Right kidney (tissue), 1 donor: Measurements from ENCODE around the gene MS4A15.

Experiments
- DNase-seq: peaks from one replicate; pipeline ENCODE4 v3.0.0-alpha.2; 2016

The MS4A15 gene

GRCh38 chr11:60777572-60777971 is 20.9 kb downstream of the MS4A15 start:
- DNase-seq: no peak

- DNase-seq: no peak
Observed at GRCh38 chr11:60780065-60780464, 23.4 kb downstream of the MS4A15 start.

- no peak for DNase-seq
Observed at GRCh38 chr11:60780774-60781173, 24.1 kb downstream of the MS4A15 start.

- DNase-seq: no peak
Observed at GRCh38 chr11:60781286-60781980, 24.8 kb downstream of the MS4A15 start.

GRCh38 chr11:60781981-60782316 is 25.3 kb downstream of the MS4A15 start:
- no peak for DNase-seq

GRCh38 chr11:60782393-60783140 is 25.9 kb downstream of the MS4A15 start:
- no peak for DNase-seq

- no peak for DNase-seq
Observed at GRCh38 chr11:60783141-60783484, 26.4 kb downstream of the MS4A15 start.

GRCh38 chr11:60783911-60784310 is 27.2 kb downstream of the MS4A15 start:
- no peak for DNase-seq

GRCh38 chr11:60785136-60785535 is 28.5 kb downstream of the MS4A15 start, which contains the start of gene MS4A10:
MS4A10 (plus strand) TSS chr11:60785333; CDS start chr11:60790336, 5,003 bp downstream.
- DNase-seq: no peak

GRCh38 chr11:60785806-60786361 is 29.2 kb downstream of the MS4A15 start:
- DNase-seq: no peak

- DNase-seq: no peak
Observed at GRCh38 chr11:60786811-60787567, 30.3 kb downstream of the MS4A15 start.

GRCh38 chr11:60788401-60789125 is 31.9 kb downstream of the MS4A15 start:
- DNase-seq: no peak

GRCh38 chr11:60790726-60791125 is 34.1 kb downstream of the MS4A15 start:
- no peak for DNase-seq

GRCh38 chr11:60791153-60791933 is 34.7 kb downstream of the MS4A15 start:
- no peak for DNase-seq

- DNase-seq: no peak
Observed at GRCh38 chr11:60792521-60792920, 35.9 kb downstream of the MS4A15 start.

- DNase-seq: no peak
Observed at GRCh38 chr11:60795291-60795690, 38.6 kb downstream of the MS4A15 start.

GRCh38 chr11:60797846-60798630 is 41.4 kb downstream of the MS4A15 start:
- DNase-seq: no peak

- no peak for DNase-seq
Observed at GRCh38 chr11:60798631-60799030, 42.0 kb downstream of the MS4A15 start.

GRCh38 chr11:60801194-60801593 is 44.5 kb downstream of the MS4A15 start:
- no peak for DNase-seq

GRCh38 chr11:60803273-60803936 is 46.7 kb downstream of the MS4A15 start:
- DNase-seq: no peak
